Measurements from ENCODE around the gene ZSWIM7. TPM values are rescaled to one million over a fixed set of nuclear protein-coding genes. Genes with fewer than 3 reads are reported as not detected.

ZSWIM7 gene
- total and polyA plus RNA-seq, 2 experiments from 2014 or later: 12.4 to 29.1 TPM

- no peaks in the 10 kb centered on the region for H3K9me2 ChIP-seq (ENCODE audit: insufficient read depth)
- in situ Hi-C loops (cut with MboI): loop anchor here (25.0 kb wide), 1 partner anchor 141 kb away; no protein-coding TSS in a partner anchor
- DNase-seq: no peak
- no peaks in the 10 kb centered on the region; the same call in 1 of the 2 replicates for H3K79me2 ChIP-seq (ENCODE audit: insufficient read depth)
- WGBS, 2 experiments (ENCODE audit: low coverage in 1 of 2, low lambda C conversion rate in 2 of 2, missing lambda C conversion rate in 2 of 2): 94 to 100% methylated on average over 1 of the region's 1 CpG
- H3K4me2 ChIP-seq (ENCODE audit: unreplicated experiment): no peak overlapping the region
- H3K27ac ChIP-seq: no peak overlapping the region
- H3K4me1 ChIP-seq (ENCODE audit: insufficient read depth): peaks cover 7% of the 10 kb centered on the region; the same call in 1 of the 2 replicates
- no peak overlapping the region for H3K9ac ChIP-seq
- H3K36me3 ChIP-seq (ENCODE audit: low read depth): peaks cover 10% of the 10 kb centered on the region; the same call in 1 of the 2 replicates
- H4K20me1 ChIP-seq (ENCODE audit: insufficient read depth): no peaks in the 10 kb centered on the region
- H3K4me3 ChIP-seq: no peak overlapping the region
- H2AFZ ChIP-seq: no peak overlapping the region
- H3K27me3 ChIP-seq (replicated peaks; ENCODE audit: insufficient read depth): no peaks in the 10 kb centered on the region
- no peaks in the 10 kb centered on the region for H3F3A ChIP-seq (ENCODE audit: insufficient read depth)
- H3K9me3 ChIP-seq (ENCODE audit: low read depth): no peaks in the 10 kb centered on the region
- TF ChIP-seq EZH2 (IDR thresholded peaks at IDR 0.05; ENCODE audit: insufficient read depth, poor library complexity, severe bottlenecking) (no peak), EZH2phosphoT487 (IDR thresholded peaks at IDR 0.05; ENCODE audit: insufficient read depth, low read depth) (no peak)
Observed at GRCh38 chr17:15978606-15979005, 20.9 kb downstream of the ZSWIM7 start.

GRCh38 chr17:15977894-15978293 is 21.6 kb downstream of the ZSWIM7 start:
- no peaks in the 10 kb centered on the region for H3F3A ChIP-seq (ENCODE audit: insufficient read depth)
- TF ChIP-seq EZH2phosphoT487 (IDR thresholded peaks at IDR 0.05; ENCODE audit: insufficient read depth, low read depth) (no peak), EZH2 (IDR thresholded peaks at IDR 0.05; ENCODE audit: insufficient read depth, poor library complexity, severe bottlenecking) (no peak)
- in situ Hi-C loops (cut with MboI): loop anchor here (25.0 kb wide), 1 partner anchor 141 kb away; no protein-coding TSS in a partner anchor

GRCh38 chr17:15973834-15974233 is 25.7 kb downstream of the ZSWIM7 start:
- in situ Hi-C loops (cut with MboI): no loop called here
- H3K4me3 ChIP-seq: no peak overlapping the region
- H3K36me3 ChIP-seq (ENCODE audit: low read depth): peaks cover 10% of the 10 kb centered on the region; the same call in 1 of the 2 replicates
- 49 to 51% methylated on average over 6 of the region's 6 CpGs for WGBS, 2 experiments (ENCODE audit: low coverage in 1 of 2, low lambda C conversion rate in 2 of 2, missing lambda C conversion rate in 2 of 2)
- no peaks in the 10 kb centered on the region for H3K9me3 ChIP-seq (ENCODE audit: low read depth)
- no peaks in the 10 kb centered on the region for H3K27me3 ChIP-seq (replicated peaks; ENCODE audit: insufficient read depth)
- no peak overlapping the region for H3K9ac ChIP-seq
- no peaks in the 10 kb centered on the region for H3F3A ChIP-seq (ENCODE audit: insufficient read depth)
- H4K20me1 ChIP-seq (ENCODE audit: insufficient read depth): no peaks in the 10 kb centered on the region; the same call in 1 of the 2 replicates
- peak; percentile 33 for DNase-seq
- H3K4me1 ChIP-seq (ENCODE audit: insufficient read depth): 0 out of 2 replicates have a peak, but pooled peaks cover 3% of the 10 kb centered on the region
- no peak overlapping the region for H2AFZ ChIP-seq
- H3K79me2 ChIP-seq (ENCODE audit: insufficient read depth): peaks cover 9% of the 10 kb centered on the region; the same call in 1 of the 2 replicates
- H3K4me2 ChIP-seq (ENCODE audit: unreplicated experiment): no peak overlapping the region
- TF ChIP-seq EZH2 (IDR thresholded peaks at IDR 0.05; ENCODE audit: insufficient read depth, poor library complexity, severe bottlenecking) (no peak), EZH2phosphoT487 (IDR thresholded peaks at IDR 0.05; ENCODE audit: insufficient read depth, low read depth) (no peak)
- no peak overlapping the region for H3K27ac ChIP-seq
- H3K9me2 ChIP-seq (ENCODE audit: insufficient read depth): no peaks in the 10 kb centered on the region

More at GRCh38 chr17:15977894-15978293, 21.6 kb downstream of the ZSWIM7 start:
- Histone ChIP-seq H3K9me2 (ENCODE audit: insufficient read depth) (no peaks in the 10 kb centered on the region), H3K27me3 (replicated peaks; ENCODE audit: insufficient read depth) (no peaks in the 10 kb centered on the region), H4K20me1 (ENCODE audit: insufficient read depth) (no peaks in the 10 kb centered on the region), H3K4me2 (ENCODE audit: unreplicated experiment) (no peak overlapping the region), H3K4me1 (ENCODE audit: insufficient read depth) (0 out of 2 replicates have a peak, but pooled peaks cover 9% of the 10 kb centered on the region), H3K27ac (no peak overlapping the region), H3K9me3 (ENCODE audit: low read depth) (no peaks in the 10 kb centered on the region), H2AFZ (no peak overlapping the region), H3K4me3 (no peak overlapping the region), H3K79me2 (ENCODE audit: insufficient read depth) (no peaks in the 10 kb centered on the region; the same call in 1 of the 2 replicates), H3K9ac (no peak overlapping the region), H3K36me3 (ENCODE audit: low read depth) (peaks cover 10% of the 10 kb centered on the region; the same call in 1 of the 2 replicates)
- WGBS, 2 experiments (ENCODE audit: low coverage in 1 of 2, low lambda C conversion rate in 2 of 2, missing lambda C conversion rate in 2 of 2): 96 to 100% methylated on average over 2 of the region's 2 CpGs
- no peak for DNase-seq

GRCh38 chr17:15973016-15973415 is 26.5 kb downstream of the ZSWIM7 start:
- TF ChIP-seq EZH2 (IDR thresholded peaks at IDR 0.05; ENCODE audit: insufficient read depth, poor library complexity, severe bottlenecking) (no peak), EZH2phosphoT487 (IDR thresholded peaks at IDR 0.05; ENCODE audit: insufficient read depth, low read depth) (no peak)
- in situ Hi-C loops (cut with MboI): no loop called here

More at GRCh38 chr17:15973016-15973415, 26.5 kb downstream of the ZSWIM7 start:
- Histone ChIP-seq H3F3A (ENCODE audit: insufficient read depth) (no peaks in the 10 kb centered on the region), H3K4me1 (ENCODE audit: insufficient read depth) (0 out of 2 replicates have a peak, but pooled peaks cover 3% of the 10 kb centered on the region), H3K36me3 (ENCODE audit: low read depth) (peaks cover 8% of the 10 kb centered on the region; the same call in 1 of the 2 replicates), H3K79me2 (ENCODE audit: insufficient read depth) (peaks cover 9% of the 10 kb centered on the region; the same call in 1 of the 2 replicates), H3K9me2 (ENCODE audit: insufficient read depth) (no peaks in the 10 kb centered on the region), H2AFZ (no peak overlapping the region), H3K27me3 (replicated peaks; ENCODE audit: insufficient read depth) (no peaks in the 10 kb centered on the region), H3K4me3 (no peak overlapping the region), H3K27ac (no peak overlapping the region), H3K9ac (no peak overlapping the region), H3K4me2 (ENCODE audit: unreplicated experiment) (no peak overlapping the region), H4K20me1 (ENCODE audit: insufficient read depth) (no peaks in the 10 kb centered on the region; the same call in 1 of the 2 replicates), H3K9me3 (ENCODE audit: low read depth) (no peaks in the 10 kb centered on the region)
- no peak for DNase-seq
